Measurements from ENCODE around the gene TDP1. TPM values are rescaled to one million over a fixed set of nuclear protein-coding genes. Genes with fewer than 3 reads are reported as not detected.

Gene TDP1
- total and polyA plus RNA-seq, 2 of the 13 experiments (the other 11 are each of a cell fraction or from before 2014, with no cell fraction given): 16.4 to 31.2 TPM

GRCh38 chr14:90061685-90062126 lies 106.0 kb downstream of the TDP1 start, which contains the start of gene KCNK13:
TSS of gene KCNK13 (plus strand) at chr14:90061994. CDS start at chr14:90062206, 212 bp downstream.
- FAIRE-seq (no peak), DNase-seq (ENCODE audit: low spot score) (no peak), ATAC-seq (peak; percentile 33)
- in situ Hi-C loops (cut with HindIII; ENCODE audit: extremely low pct_ligation_motif_present, low pct_unique_long_range_greater_than_20kb) (loop anchor here (5.0 kb wide), 1 partner anchor 89 kb away; no protein-coding TSS in a partner anchor), intact Hi-C loops (cut with micrococcal nuclease; ENCODE audit: unreplicated experiment) (loop anchor here (1.0 kb wide), 1 partner anchor 99 kb away; no protein-coding TSS in a partner anchor)
- H2AFZ ChIP-seq (ENCODE audit: low read length): no peak within 1 kb of the TSS
- ChIA-PET CTCF (ENCODE audit: low intra/inter-chr PET ratio, low total read pairs) (no interaction called here), POLR2A (no interaction called here)
- H3K27ac ChIP-seq (ENCODE audit: extremely low read length, insufficient read depth, low read length): no peak within 1 kb of the TSS
- H3K4me3 ChIP-seq (replicated peaks in 1 of 3; ENCODE audit: insufficient read depth in 1 of 3, low read depth in 2 of 3, low read length in 3 of 3): peak within 1 kb of the TSS; percentile 51 to 72 (median 60)
- no peaks in the 10 kb centered on the region for H3K36me3 ChIP-seq (replicated peaks in 1 of 2; ENCODE audit: control insufficient read depth in 1 of 2, insufficient read depth in 2 of 2, low read length in 2 of 2)
- H3K27me3 ChIP-seq (ENCODE audit: control insufficient read depth in 1 of 2, insufficient read depth in 2 of 2, low read length in 2 of 2): peaks cover 3 to 37% of the 10 kb centered on the region in 2 experiments
- H3K4me2 ChIP-seq (ENCODE audit: low read depth, low read length): peak within 1 kb of the TSS; percentile 84
- H3K4me1 ChIP-seq (ENCODE audit: insufficient read depth, low read length): peaks cover 24% of the 10 kb centered on the region
- H3K79me2 ChIP-seq (ENCODE audit: insufficient read depth, low read length): no peaks in the 10 kb centered on the region
- no peaks in the 10 kb centered on the region for H4K20me1 ChIP-seq (ENCODE audit: insufficient read depth, low read length)
- BruUV-seq (replicated peaks): no TSS peak
- 20% methylated on average over 1 of the region's 52 CpGs for WGBS (ENCODE audit: low lambda C conversion rate)
- TF ChIP-seq ZC3H13 (CRISPR knock-in tag; IDR thresholded peaks at IDR 0.05): no peak
- no peak for TF ChIP-seq GPBP1L1 (CRISPR knock-in tag; IDR thresholded peaks at IDR 0.05)
- TF ChIP-seq ZNF367 (CRISPR knock-in tag; IDR thresholded peaks at IDR 0.05; ENCODE audit: borderline replicate concordance): no peak
- no peak for TF ChIP-seq ZNF816 (CRISPR knock-in tag; IDR thresholded peaks at IDR 0.05; ENCODE audit: borderline replicate concordance)
- TF ChIP-seq SP140L (CRISPR knock-in tag; IDR thresholded peaks at IDR 0.05; ENCODE audit: borderline replicate concordance): no peak
- no peak for TF ChIP-seq ZNF790 (CRISPR knock-in tag; IDR thresholded peaks at IDR 0.05; ENCODE audit: borderline replicate concordance)
- no peak for TF ChIP-seq MED1 (CRISPR knock-in tag; IDR thresholded peaks at IDR 0.05)
- no peak for TF ChIP-seq HIVEP1 (CRISPR knock-in tag; IDR thresholded peaks at IDR 0.05)
- TF ChIP-seq TAF1 (CRISPR knock-in tag; IDR thresholded peaks at IDR 0.05): no peak
- no peak for TF ChIP-seq SMYD3 (CRISPR knock-in tag; IDR thresholded peaks at IDR 0.05)
- TF ChIP-seq BCLAF1 (IDR thresholded peaks at IDR 0.05): no peak
- no peak for TF ChIP-seq KAT2B (IDR thresholded peaks at IDR 0.05; ENCODE audit: borderline replicate concordance, low read depth, low read length)
- TF ChIP-seq GRHL1 (CRISPR knock-in tag; conservative IDR thresholded peaks at IDR 0.05): no peak
- TF ChIP-seq FOSL2 (CRISPR knock-in tag; IDR thresholded peaks at IDR 0.05): no peak
- TF ChIP-seq ZNF749 (CRISPR knock-in tag; IDR thresholded peaks at IDR 0.05; ENCODE audit: borderline replicate concordance): no peak
- no peak for TF ChIP-seq TBP (CRISPR knock-in tag; IDR thresholded peaks at IDR 0.05)
- no peak for TF ChIP-seq FOSL1 (CRISPR knock-in tag; IDR thresholded peaks at IDR 0.05; ENCODE audit: borderline replicate concordance)
- no peak for TF ChIP-seq ZBTB3 (CRISPR knock-in tag; IDR thresholded peaks at IDR 0.05; ENCODE audit: borderline replicate concordance, low read depth)
- H3K9me3 ChIP-seq (ENCODE audit: low read length): no peaks in the 10 kb centered on the region
- H3K9ac ChIP-seq (ENCODE audit: insufficient read depth, low read depth, low read length): no peak within 1 kb of the TSS

All from HepG2 (cell line).